Uterus (tissue), 4 donors: ENCODE measurements around the gene CHKA. TPM values are rescaled to one million over a fixed set of nuclear protein-coding genes. Genes with fewer than 3 reads are reported as not detected.

Experiments
- DNase-seq, 2 donors: peaks; one replicate each; pipeline ENCODE4 v3.0.0-alpha.2; 2019 to 2020
- H3K27ac ChIP-seq, 2 donors: fragments of 200-600 bp; sonication (generic); 1 replicate in 1 of 2; 2 replicates in 1 of 2; pipeline ENCODE4 v1.5.1; 2016 to 2018
- H3K27me3 ChIP-seq, 2 donors: fragments of 200-600 bp; sonication (generic); one replicate each; pipeline ENCODE4 v1.5.1; 2018 to 2019; ENCODE audit warnings: control low read depth in 1 of 2
- H3K36me3 ChIP-seq, 2 donors: fragments of 200-600 bp; sonication (generic); one replicate each; pipeline ENCODE4 v1.5.1; 2019; ENCODE audit warnings: control low read depth in 1 of 2
- H3K4me1 ChIP-seq, 2 donors: fragments of 200-600 bp; sonication (generic); one replicate each; pipeline ENCODE4 v1.5.1; 2018 to 2019; ENCODE audit warnings: control low read depth in 1 of 2
- H3K4me3 ChIP-seq, 2 donors: fragments of 200-600 bp; sonication (generic); 1 replicate in 1 of 2; 2 replicates in 1 of 2; pipeline ENCODE4 v1.5.1; 2018 to 2019; ENCODE audit warnings: mild to moderate bottlenecking in 1 of 2
- H3K9me3 ChIP-seq, 2 donors: fragments of 200-600 bp; sonication (generic); one replicate each; pipeline ENCODE4 v1.5.1; 2019; ENCODE audit warnings: control low read depth in 1 of 2
- POLR2A ChIP-seq, 2 donors: fragments of 450-650 bp; IDR thresholded peaks; one replicate each; pipeline ENCODE4 v1.6.1; 2016; ENCODE audit warnings: antibody characterized with exemption in 2 of 2, mild to moderate bottlenecking in 1 of 2, moderate library complexity in 1 of 2
- intact Hi-C: fragments of 100-400 bp; cut with DNase I; formaldehyde crosslinking; loops from one replicate; pipeline ENCODE4 v1.15.1; 2023; ENCODE audit warnings: low total_unique reads
- total RNA-seq, 4 donors: library from RNA; depleted of rRNA in 3 of 4; stranded (reverse); fragments of >200 nt in 3 of 4; gene quantifications; one replicate each; pipeline versions ENCODE4 v1.1.0 to v1.2.4, GENCODE V29; 2014 to 2023
- TF ChIP-seq, protein P1 (sequence below), 4 experiments: fragments of 200-600 bp in 2 of 4; fragments of 450-650 bp in 2 of 4; sonication (generic) in 2 of 4; IDR thresholded peaks; one replicate each; pipeline ENCODE4 v1.5.1; 2016 to 2019; ENCODE audit warnings: antibody characterized with exemption in 4 of 4, mild to moderate bottlenecking in 2 of 4, moderate library complexity in 1 of 4
- donor health status: DM: yes; HTN: yes; CAD: no.

Gene CHKA
- total RNA-seq, 4 donors from 2014 or later, result 21.8 to 57.1 (median 30.3) TPM

DNA sequence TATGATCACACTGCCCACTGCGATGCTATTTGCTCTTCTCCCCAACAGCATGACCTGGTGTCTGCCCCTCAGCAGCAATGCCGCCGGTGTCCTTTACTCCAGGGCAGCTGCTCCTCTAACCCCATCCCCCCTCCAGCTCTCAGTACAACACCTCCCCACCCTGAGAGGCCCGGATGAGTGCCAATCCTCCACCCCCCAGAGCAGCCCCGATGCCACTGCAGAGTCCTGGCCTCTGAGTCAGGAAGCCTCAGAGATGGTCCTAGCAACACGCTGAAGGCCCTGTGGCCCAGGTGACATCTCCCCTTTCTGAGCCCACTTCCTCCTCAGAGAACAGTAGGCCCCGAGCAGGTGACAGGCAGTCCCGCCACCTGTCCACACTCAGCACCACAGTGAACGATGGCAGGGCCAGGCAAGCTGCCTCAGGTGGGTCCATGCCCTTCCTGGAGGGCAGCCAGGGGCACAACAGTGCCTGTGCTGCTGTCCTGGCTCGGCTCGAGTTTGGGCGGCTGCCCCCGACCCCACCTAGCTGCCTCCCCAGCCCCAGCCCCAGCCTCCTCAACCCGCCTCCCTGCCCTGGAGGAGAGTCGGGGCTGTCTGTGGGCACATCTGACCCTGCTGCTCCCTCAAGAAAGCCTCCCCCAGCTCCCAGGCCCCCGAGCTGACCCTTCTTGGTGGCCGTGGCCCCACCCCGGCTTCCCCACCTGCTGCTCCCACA is 94.6 kb downstream of the CHKA start:
- H3K4me3 ChIP-seq, result no peak overlapping the region
- no peak for DNase-seq
- intact Hi-C loops, result no loop called here
- no peaks in the 10 kb centered on the region for H3K36me3 ChIP-seq
- H3K27ac ChIP-seq, result no peak overlapping the region
- TF ChIP-seq POLR2A (IDR thresholded peaks at IDR 0.05), result no peak
- TF ChIP-seq, protein P1, sequence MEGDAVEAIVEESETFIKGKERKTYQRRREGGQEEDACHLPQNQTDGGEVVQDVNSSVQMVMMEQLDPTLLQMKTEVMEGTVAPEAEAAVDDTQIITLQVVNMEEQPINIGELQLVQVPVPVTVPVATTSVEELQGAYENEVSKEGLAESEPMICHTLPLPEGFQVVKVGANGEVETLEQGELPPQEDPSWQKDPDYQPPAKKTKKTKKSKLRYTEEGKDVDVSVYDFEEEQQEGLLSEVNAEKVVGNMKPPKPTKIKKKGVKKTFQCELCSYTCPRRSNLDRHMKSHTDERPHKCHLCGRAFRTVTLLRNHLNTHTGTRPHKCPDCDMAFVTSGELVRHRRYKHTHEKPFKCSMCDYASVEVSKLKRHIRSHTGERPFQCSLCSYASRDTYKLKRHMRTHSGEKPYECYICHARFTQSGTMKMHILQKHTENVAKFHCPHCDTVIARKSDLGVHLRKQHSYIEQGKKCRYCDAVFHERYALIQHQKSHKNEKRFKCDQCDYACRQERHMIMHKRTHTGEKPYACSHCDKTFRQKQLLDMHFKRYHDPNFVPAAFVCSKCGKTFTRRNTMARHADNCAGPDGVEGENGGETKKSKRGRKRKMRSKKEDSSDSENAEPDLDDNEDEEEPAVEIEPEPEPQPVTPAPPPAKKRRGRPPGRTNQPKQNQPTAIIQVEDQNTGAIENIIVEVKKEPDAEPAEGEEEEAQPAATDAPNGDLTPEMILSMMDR (IDR thresholded peaks at IDR 0.05), result no peak
- no peaks in the 10 kb centered on the region for H3K27me3 ChIP-seq
- H3K9me3 ChIP-seq, result no peaks in the 10 kb centered on the region
- peaks cover 3 to 5% of the 10 kb centered on the region in 2 donors for H3K4me1 ChIP-seq

DNA sequence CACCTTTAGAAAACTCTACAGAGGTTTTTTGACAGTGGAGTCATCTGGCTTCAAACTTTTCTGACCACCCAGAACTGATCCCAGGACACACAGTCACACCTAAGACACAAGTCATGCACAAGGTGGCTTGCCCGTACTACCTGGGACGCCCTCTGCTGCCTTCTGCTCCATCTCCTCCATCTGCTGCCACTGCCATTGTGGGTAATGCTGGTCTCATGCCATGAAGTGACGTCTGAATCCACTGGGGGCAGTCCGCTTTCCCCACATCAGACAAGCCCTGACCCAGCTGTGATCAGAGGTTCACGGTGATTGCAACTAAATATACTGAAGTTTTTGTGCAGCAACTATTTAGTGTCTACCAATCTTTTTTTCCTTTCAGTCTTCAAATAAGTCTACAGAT is 96.1 kb downstream of the CHKA start:
- intact Hi-C loops, result no loop called here
- Histone ChIP-seq H3K27me3 (no peaks in the 10 kb centered on the region), H3K4me3 (no peak overlapping the region), H3K27ac (no peak overlapping the region), H3K9me3 (no peaks in the 10 kb centered on the region), H3K36me3 (no peaks in the 10 kb centered on the region), H3K4me1 (no peaks in the 10 kb centered on the region)
- TF ChIP-seq POLR2A (IDR thresholded peaks at IDR 0.05), result no peak
- TF ChIP-seq, protein P1 (IDR thresholded peaks at IDR 0.05), result no peak
- DNase-seq, result no peak

DNA sequence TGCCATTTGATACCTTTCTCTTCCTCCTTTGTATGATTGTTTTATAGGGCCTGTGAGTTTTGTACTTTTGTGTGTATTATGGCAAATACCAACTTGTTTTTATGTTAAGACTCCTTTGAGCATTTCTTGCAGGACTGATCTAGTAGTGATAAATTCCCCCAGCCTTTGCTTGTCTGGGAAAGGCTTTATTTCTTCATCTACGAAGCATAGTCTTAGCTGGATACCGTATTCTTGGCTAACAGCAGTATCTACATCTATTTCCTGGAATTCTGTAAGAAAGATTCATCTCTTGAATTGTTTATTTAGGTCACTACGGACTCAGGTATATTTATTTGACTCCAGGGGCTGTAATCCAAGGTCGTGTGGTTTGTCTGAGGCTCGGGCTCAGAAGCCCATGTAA is 96.7 kb downstream of the CHKA start:
- no peaks in the 10 kb centered on the region for H3K36me3 ChIP-seq
- H3K27me3 ChIP-seq, result no peaks in the 10 kb centered on the region
- intact Hi-C loops, result no loop called here
- DNase-seq, result no peak
- no peak overlapping the region for H3K27ac ChIP-seq
- TF ChIP-seq, protein P1 (IDR thresholded peaks at IDR 0.05), result no peak
- TF ChIP-seq POLR2A (IDR thresholded peaks at IDR 0.05), result no peak
- H3K4me3 ChIP-seq, result no peak overlapping the region
- H3K4me1 ChIP-seq, result no peaks in the 10 kb centered on the region
- no peaks in the 10 kb centered on the region for H3K9me3 ChIP-seq

DNA sequence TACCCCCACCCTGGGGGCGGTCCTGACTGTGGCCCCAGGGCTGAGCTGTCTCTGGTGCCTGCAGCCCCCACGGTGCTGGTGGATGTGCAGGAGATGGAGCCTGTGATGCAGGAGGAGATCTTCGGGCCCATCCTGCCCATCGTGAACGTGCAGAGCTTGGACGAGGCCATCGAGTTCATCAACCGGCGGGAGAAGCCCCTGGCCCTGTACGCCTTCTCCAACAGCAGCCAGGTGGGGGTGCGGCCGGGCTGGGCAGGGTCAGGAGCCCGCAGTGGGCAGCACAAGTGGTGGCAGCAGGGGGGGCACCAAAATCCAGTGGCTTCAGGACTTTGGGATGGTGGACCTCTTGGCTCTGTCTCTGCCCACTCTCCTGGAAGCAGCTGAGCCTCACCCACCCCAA is 98.7 kb downstream of the CHKA start:
- Histone ChIP-seq H3K27ac (no peak overlapping the region), H3K4me1 (no peaks in the 10 kb centered on the region), H3K4me3 (no peak overlapping the region), H3K9me3 (no peaks in the 10 kb centered on the region), H3K27me3 (no peaks in the 10 kb centered on the region), H3K36me3 (no peaks in the 10 kb centered on the region)
- no peak for DNase-seq
- TF ChIP-seq, protein P1 (IDR thresholded peaks at IDR 0.05), result no peak
- TF ChIP-seq POLR2A (IDR thresholded peaks at IDR 0.05), result no peak
- intact Hi-C loops, result no loop called here

DNA sequence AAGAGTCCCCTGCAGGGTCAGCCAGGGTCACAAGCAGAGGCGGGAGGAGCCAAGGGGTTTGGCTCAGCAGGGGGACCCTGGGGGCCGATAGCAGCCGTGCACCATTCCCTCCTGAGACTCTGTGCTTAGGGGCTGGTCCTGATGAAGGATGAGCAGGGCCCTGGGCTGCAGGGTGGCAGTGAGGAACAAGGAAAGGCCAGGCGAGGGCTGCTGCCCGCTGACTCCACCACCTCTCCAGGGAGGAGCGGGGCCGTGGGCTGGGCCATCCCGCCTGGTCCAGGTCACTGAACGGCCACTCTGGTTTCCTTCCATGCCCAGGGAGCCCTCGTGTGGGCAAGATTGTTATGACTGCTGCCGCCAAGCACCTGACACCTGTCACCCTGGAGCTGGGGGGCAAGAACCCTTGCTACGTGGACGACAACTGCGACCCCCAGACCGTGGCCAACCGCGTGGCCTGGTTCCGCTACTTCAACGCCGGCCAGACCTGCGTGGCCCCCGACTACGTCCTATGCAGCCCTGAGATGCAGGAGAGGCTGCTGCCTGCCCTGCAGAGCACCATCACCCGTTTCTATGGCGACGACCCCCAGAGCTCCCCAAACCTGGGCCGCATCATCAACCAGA is 99.9 kb downstream of the CHKA start:
- no peak for DNase-seq
- Histone ChIP-seq H3K4me3 (no peak overlapping the region), H3K9me3 (no peaks in the 10 kb centered on the region), H3K27me3 (no peaks in the 10 kb centered on the region), H3K4me1 (no peaks in the 10 kb centered on the region), H3K27ac (no peak overlapping the region), H3K36me3 (no peaks in the 10 kb centered on the region)
- intact Hi-C loops, result no loop called here
- TF ChIP-seq, protein P1 (IDR thresholded peaks at IDR 0.05), result no peak
- TF ChIP-seq POLR2A (IDR thresholded peaks at IDR 0.05), result no peak
